H1 (cell line): ENCODE data around the gene AMOTL2. TPM values are rescaled to one million over a fixed set of nuclear protein-coding genes. Genes with fewer than 3 reads are reported as not detected.

Source experiments
- HDAC6 ChIP-seq: IDR thresholded peaks from one replicate; pipeline ENCODE4 v1.7.1; 2012; ENCODE audit warnings: low read depth, mild to moderate bottlenecking, inconsistent platforms, low read length, moderate library complexity
- polyA plus RNA-seq, 7 experiments: library from polyadenylated mRNA; depleted of rRNA in 3 of 7; stranded (reverse) in 5 of 7; unstranded in 2 of 7; fragments of >200 nt in 5 of 7; fragments of 200-250 nt in 2 of 7; gene quantifications; 1 replicate in 5 of 7; 2 replicates in 1 of 7; 4 replicates in 1 of 7; pipeline versions ENCODE4 v1.2.1 to v1.2.3, GENCODE V29; 2011 to 2013; ENCODE audit warnings: missing spikeins in 2 of 7, mixed read lengths in 2 of 7
- total RNA-seq: library from RNA; stranded (reverse); fragmentation: NEBNext Ultra II Directional; extraction: Animal tissue kit (Norgen Biotek cat#: 25700); gene quantifications from 2 replicates; pipeline ENCODE4 v1.2.1, GENCODE V29; 2021

AMOTL2 gene
- total and polyA plus RNA-seq, 2 of the 8 experiments (the other 6 are each of a cell fraction or from before 2014, with no cell fraction given): 19.0 to 63.7 TPM

DNA sequence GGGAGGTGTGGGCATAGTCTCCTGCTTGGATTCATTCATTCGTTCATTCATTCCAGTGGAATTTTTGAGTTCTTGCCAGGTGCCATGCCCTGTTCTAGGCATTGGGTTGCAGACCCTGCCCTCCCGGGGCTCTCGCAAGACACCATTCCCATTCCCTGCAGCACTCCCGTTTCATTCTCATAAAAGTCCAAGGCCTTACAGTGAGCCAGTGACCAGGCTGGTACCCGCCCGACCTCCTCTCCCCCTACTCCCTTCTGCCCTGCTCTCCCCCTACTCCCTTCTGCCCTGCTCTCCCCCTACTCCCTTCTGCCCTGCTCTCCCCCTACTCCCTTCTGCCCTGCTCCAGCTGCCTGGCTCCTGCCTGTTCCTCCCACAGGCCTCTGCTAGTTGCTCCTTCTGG is 41.9 kb downstream of the AMOTL2 start (continued):
- TF ChIP-seq HDAC6: no peak
